Dendritic cell treated with granulocyte-macrophage colony-stimulating factor and Interleukin-4, amounts not matched to agents 40 ng/mL and 50 ng/mL, for 4 days (primary cell): ENCODE results near the gene ZFP92.

Experiments
- H3K27ac Mint-ChIP-seq: one replicate; pipeline ENCODE4 v1.8.0; 2022; ENCODE audit warnings: mild to moderate bottlenecking, mixed read lengths
- H3K27me3 Mint-ChIP-seq: one replicate; pipeline ENCODE4 v1.8.0; 2022; ENCODE audit warnings: mild to moderate bottlenecking, mixed read lengths
- H3K36me3 Mint-ChIP-seq: one replicate; pipeline ENCODE4 v1.8.0; 2022; ENCODE audit warnings: low read depth, mixed read lengths
- H3K4me1 Mint-ChIP-seq: one replicate; pipeline ENCODE4 v1.8.0; 2022; ENCODE audit warnings: low read depth, mixed read lengths
- H3K4me3 Mint-ChIP-seq: one replicate; pipeline ENCODE4 v1.8.0; 2022; ENCODE audit warnings: mild to moderate bottlenecking, moderate library complexity, mixed read lengths
- H3K9me3 Mint-ChIP-seq: one replicate; pipeline ENCODE4 v1.8.0; 2022; ENCODE audit warnings: mixed read lengths
- intact Hi-C: fragments of 100-400 bp; cut with micrococcal nuclease; formaldehyde crosslinking; loops from one replicate; pipeline ENCODE4 v1.15.0; 2022

The ZFP92 gene

DNA sequence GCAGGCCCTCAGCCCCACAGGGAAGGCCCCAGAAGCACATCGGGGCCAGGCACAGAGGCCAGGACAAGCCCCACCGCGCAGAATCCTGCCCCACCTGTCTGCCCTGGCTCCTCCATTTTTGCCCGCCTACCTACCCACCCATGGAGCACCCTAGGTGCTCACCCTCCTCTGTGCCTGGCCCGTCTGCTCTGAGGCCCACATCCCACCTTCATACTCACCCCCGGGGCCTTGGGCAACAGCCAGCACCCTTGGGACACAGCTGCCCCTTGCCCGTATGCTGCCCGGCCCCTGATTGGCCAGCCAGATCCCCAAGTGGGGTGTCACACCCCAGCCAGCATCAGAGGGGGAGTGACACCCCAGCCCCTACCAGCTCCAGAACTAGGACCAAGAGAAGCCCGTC is 45.4 kb downstream of the ZFP92 start:
- no peaks in the 10 kb centered on the region for H3K4me1 Mint-ChIP-seq
- no peaks in the 10 kb centered on the region for H3K9me3 Mint-ChIP-seq
- H3K4me3 Mint-ChIP-seq = no peak overlapping the region
- no peaks in the 10 kb centered on the region for H3K27me3 Mint-ChIP-seq
- intact Hi-C loops = no loop called here
- H3K27ac Mint-ChIP-seq = no peak overlapping the region
- H3K36me3 Mint-ChIP-seq = peaks cover 92% of the 10 kb centered on the region

DNA sequence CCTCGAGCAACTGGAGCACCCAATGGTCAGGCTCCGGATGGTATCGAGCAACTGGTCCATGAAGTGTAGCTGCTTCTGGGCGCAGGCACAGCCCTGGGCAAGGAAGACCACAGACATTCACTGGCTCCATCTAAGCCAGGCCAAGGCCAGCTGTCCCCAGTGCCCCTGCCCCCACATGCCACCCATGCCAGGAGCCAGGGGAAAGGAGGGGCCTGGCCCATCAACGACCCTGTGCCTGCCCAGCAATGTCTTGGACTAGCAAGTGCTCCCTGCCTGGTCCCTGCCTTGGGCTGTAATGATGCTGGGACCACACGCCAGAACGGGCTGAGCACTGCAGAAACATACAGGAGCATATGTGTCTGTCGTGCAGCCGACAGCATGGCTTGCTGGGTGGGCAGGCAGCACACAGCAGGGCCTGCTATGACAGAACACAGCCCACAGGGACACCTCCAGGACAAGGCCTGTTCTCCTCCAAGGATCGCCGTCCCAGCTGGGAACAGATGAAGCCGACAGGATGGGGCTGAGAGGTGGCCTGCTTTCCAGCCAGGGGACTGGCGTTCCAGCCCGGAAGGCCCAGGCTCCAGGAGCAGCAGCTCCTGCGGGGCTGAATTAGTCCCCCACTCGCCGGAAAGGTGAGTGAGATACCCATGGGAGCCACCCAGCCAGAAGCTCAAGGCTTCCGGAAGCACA is 46.0 kb downstream of the ZFP92 start:
- intact Hi-C loops = no loop called here
- no peaks in the 10 kb centered on the region for H3K4me1 Mint-ChIP-seq
- no peaks in the 10 kb centered on the region for H3K9me3 Mint-ChIP-seq
- peaks cover 93% of the 10 kb centered on the region for H3K36me3 Mint-ChIP-seq
- no peak overlapping the region for H3K4me3 Mint-ChIP-seq
- no peak overlapping the region for H3K27ac Mint-ChIP-seq
- H3K27me3 Mint-ChIP-seq = no peaks in the 10 kb centered on the region

DNA sequence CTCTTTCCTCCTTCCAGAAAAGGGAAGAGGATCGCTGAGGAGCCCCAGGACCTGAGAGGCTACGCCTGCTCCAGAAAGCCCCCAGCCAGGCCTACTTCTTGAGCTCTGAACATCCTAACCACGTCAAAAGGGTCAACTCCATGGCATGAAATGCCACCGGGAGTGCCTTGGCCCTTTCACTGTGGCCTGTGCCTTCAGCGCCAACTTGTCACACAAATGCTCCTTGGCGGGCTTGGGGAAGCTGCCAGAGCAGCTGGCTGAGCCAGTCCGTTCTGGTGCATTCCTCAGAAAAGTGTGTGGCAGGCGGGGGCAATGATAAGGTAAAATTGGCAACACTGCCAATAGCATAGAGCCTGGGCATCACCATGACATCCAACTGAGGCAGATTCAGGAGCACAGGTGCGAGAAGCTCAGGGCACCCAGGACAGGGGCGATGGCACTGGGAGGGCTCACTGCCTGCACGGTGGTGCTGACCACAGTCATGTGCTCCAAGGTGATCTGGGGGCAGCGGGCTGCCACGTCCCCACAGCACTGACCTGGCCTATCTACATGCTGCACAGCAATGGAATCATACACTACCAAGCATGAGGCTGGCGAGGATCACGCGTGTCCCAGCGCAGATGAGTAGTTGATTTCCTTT is 46.7 kb downstream of the ZFP92 start:
- no peak overlapping the region for H3K4me3 Mint-ChIP-seq
- intact Hi-C loops = no loop called here
- H3K9me3 Mint-ChIP-seq = no peaks in the 10 kb centered on the region
- no peak overlapping the region for H3K27ac Mint-ChIP-seq
- peaks cover 95% of the 10 kb centered on the region for H3K36me3 Mint-ChIP-seq
- H3K27me3 Mint-ChIP-seq = no peaks in the 10 kb centered on the region
- H3K4me1 Mint-ChIP-seq = no peaks in the 10 kb centered on the region

DNA sequence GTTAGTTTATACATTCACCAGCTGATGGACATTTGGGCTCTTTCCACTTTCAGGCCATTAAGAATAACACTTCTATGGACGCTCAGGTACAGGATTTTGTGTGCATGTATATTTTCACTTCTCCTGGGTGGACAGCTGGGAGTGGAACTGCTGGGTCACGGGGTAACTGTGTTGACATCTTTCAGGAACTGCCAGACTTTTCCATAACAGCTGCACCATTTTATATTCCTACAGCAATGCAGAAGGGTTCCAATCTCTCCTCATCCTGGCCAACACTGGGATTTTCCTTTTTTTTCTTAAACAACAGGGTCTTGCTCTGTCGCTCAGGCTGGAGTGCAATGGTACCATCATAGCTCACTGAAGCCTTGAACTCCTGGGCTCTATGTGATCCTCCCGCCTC is 47.2 kb downstream of the ZFP92 start:
- H3K27me3 Mint-ChIP-seq = no peaks in the 10 kb centered on the region
- intact Hi-C loops = no loop called here
- H3K4me1 Mint-ChIP-seq = no peaks in the 10 kb centered on the region

DNA sequence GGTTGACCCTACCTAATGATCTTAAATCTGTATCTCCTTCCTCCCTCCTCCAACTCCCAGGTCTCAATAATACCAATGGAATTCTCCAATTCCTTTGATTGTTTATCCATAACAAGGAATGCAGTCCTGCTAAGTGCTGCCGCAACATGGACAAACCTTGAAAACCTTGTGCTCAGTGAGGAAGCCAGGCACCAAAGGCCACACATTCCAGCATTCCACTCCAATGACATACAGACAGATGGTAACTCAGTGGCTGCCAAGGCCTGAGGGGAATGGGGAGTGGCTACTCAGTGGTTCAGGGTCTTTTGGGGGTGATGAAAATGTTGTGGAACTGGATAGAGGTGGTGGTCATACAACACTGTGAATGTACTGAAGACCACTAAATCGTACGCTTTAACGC is 48.7 kb downstream of the ZFP92 start:
- H3K27ac Mint-ChIP-seq = no peak overlapping the region
- intact Hi-C loops = no loop called here
- H3K4me3 Mint-ChIP-seq = no peak overlapping the region
- no peaks in the 10 kb centered on the region for H3K4me1 Mint-ChIP-seq
- H3K27me3 Mint-ChIP-seq = no peaks in the 10 kb centered on the region
- H3K9me3 Mint-ChIP-seq = no peaks in the 10 kb centered on the region
- peaks cover 96% of the 10 kb centered on the region for H3K36me3 Mint-ChIP-seq

More for the DNA sequence above, 47.2 kb downstream of the ZFP92 start:
- no peaks in the 10 kb centered on the region for H3K9me3 Mint-ChIP-seq
- H3K27ac Mint-ChIP-seq = no peak overlapping the region
- H3K36me3 Mint-ChIP-seq = peaks cover 95% of the 10 kb centered on the region
- no peak overlapping the region for H3K4me3 Mint-ChIP-seq

DNA sequence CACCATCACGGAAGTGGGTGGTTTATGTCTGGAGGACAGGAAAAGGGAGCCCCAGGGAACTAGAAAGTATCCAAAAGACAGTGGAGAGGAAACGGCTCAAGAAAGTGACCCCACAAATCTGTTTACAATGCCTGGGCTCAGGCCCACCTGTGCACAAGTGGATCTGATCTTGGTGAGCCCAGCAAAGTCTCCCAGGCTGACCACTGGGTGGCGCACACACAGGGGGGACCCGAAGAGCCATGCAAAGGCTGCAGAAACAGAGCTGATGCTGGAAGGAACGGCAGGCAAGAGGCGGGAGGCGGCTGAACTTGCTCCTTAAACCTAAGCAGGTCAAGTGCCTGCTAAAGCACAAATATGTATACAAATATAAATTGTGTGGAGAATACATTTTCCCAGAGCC is 49.6 kb downstream of the ZFP92 start:
- Mint-ChIP-seq H3K27me3 (no peaks in the 10 kb centered on the region), H3K27ac (no peak overlapping the region), H3K4me3 (no peak overlapping the region), H3K36me3 (peaks cover 96% of the 10 kb centered on the region), H3K9me3 (no peaks in the 10 kb centered on the region), H3K4me1 (no peaks in the 10 kb centered on the region)
- intact Hi-C loops = no loop called here
